Measurements from ENCODE around the gene MBTPS1.
A peak's percentile ranks its signal among the peaks of the same experiment; 100 is the strongest.
"Not testable (repeated sequence)": the region's sequence is repeated elsewhere in the genome, so short reads cannot be mapped to it uniquely, and the experiment has no call there.

The MBTPS1 gene

DNA sequence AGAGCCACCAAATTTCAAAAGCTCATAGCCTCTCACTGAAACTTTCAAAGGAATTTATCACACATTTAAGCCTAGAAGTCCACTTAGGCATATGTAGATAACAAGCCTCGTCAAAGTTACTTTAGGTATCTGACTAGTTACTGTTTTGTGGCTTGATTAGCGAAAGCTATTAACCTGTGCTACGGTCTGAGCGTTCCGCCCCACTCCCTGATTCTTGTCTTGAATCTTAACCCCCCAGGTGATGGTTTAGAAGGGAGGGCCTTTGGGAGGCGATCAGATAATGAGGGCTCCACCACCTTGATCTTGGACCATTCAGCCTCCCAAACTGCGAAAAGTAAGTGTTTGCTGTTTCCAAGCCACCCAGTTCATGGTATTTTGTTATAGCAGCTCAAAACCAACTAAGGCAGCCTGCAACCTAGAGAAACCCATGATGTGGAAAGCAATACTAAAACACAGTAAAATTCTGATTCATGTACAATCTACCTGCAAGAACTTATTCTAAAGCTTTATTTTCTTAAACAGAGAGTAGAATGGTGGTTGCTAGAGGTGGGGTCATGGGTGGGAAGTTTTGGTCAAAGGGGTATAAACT, 21.1 kb upstream of the MBTPS1 start:
- DNase-seq: no peak

DNA sequence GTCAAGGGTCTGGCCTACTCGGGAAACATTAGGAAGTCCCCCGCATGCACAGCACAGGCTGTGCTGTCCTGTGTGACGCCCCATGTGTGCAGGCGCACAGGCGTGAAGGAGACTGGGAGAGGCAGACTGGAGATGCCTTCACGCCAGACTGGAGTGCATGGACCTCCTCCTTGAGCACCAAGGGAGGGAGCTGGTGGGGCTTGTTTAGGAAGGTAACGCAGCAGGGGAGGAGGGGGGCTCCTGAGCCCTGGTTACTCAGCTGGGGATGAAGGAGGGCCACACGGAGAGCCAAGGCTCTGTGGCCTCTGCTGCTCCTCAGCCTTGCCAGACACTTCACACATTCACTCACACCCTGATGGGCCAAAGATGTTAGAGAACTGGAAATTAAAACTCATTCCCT, 20.5 kb upstream of the MBTPS1 start:
- DNase-seq: no peak

DNA sequence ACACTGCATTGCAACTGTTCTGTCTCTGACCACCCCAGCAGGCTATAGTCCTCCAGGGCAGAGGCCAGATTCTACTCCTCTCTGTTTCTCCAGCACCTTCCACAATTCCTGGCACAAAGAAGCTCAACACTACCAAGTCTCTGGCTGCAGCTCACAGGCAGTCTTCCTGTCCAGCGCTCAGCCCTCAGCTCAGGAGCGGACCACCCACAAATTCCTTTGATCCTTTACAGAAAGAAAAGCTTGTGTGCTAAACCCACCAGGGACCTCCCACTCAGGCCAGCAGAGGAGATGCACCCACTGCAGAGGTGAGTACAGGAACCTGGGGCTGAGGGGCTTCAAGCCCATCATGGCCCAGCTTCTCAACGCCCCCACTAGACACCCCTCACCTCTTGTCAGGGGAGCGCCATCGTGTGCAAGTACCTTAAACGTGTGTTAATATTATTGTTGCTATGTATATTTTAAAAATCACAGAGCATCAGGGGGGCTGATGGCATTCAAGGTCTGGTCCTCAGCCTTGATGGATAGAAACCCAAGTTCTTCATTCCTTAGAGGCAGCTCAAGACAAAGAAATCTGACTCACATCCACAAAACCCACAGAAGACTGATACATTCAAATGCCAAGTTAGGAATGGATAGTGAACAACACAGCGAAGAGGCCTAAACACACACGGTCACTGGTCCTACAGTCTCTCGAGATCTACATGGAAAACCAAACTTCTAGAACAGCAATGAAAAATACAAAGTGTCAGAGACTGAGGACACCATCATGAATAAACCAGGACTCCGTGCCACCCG, 19.8 kb upstream of the MBTPS1 start:
- no peak for DNase-seq

DNA sequence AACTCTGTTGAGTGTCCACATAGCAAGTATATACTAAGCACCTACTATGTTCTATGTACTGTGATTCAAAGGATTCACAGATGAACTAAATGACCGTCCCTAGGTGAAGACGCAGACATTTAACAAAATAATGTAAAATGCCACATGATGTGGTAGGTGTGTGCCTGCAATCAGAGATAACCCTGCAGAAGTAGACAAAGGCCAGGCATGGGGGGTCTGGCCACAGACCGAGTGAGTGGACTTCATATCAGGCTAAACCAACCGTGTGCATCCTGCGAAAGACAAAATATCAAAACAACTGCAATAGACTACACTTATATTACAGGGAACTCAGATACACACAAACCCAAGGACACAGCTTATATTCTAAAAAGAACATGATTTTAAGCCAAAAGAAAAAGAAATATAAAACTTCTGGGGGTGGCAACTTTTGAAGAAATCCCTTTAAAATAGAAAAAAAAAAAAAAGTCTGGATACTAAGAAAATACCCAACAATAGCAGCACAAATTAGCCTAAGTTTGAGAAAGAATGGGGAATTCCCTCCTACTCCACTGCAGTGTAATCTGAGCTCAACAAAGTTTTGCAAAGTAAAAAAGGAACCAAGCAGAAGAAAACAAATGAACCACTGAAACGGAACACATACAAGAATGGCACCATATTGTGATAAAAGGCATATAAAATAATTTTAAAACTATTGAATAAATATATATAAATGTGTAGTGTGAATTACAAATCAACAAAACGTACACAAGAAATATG, 16.0 kb upstream of the MBTPS1 start:
- DNase-seq: no peak

DNA sequence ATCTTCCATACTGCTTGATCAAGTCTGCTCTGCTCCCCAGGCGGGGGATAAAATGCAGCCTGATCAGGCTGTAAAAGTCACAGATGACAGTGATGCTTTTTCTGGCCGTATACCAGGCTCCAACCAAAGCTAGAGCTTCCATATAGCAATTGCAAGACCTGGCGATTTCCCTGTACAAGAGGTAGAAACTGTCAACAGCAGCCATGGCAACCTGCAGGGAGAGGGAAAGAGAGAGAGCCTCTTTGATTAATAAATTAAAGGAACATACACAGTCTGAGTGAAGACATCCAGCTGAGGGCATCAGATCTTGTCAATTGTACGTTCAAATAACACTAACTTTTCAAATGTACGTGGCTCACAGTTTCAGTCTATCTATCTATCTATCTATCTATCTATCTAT, 14.4 kb upstream of the MBTPS1 start:
- DNase-seq: no peak

DNA sequence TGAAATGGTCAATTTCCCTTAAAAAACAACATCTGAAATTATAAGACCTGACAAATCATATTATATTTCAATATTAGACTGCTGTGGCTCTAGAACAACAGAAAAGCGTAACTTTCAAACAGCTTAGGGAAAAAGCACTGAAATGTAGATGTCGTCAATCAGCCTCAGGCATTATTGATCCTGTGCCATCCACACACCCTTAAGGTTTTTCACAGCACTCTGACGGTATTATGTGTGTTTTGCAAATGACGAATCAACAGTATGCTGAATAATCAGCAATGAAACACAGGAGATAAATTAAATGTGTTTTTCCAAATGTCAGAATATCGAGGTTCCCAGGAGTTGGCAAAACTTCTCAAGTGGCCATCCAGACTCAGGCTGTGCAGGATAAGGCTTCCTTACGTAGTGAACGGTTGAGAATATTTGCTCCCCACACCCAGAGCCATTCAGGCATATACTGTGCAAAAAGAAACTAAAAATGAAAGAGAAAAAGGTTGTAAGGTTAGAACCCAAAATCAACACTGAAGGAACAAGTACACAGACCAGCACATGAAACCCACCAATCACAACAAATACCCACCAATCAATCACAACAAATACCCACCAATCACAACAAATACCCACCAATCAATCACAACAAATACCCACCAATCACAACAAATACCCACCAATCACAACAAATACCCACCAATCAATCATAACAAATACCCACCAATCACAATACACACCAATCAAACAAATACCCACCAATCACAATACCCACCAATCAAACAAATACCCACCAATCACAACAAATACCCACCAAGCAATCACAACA, 7.7 kb upstream of the MBTPS1 start:
- DNase-seq: no peak

DNA sequence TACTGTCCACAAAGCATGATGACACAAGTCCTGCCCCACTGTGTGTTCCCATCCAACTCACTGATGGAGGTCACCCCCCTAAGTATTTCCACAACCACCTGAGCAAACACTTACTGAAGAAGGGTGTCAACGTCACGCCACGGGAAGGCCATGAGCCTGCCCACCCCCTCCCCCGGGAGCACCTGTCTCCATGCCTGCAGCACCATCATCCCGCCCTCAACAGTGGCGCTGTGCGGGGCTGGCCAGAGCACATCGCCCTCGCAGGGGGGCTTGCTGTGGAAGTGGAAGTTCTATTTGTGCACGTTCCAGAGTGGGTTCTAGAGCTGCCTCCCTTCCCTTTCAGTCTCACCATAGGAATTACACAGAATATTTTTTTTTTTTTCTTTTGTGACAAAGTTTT, 4.3 kb upstream of the MBTPS1 start:
- DNase-seq: no peak

DNA sequence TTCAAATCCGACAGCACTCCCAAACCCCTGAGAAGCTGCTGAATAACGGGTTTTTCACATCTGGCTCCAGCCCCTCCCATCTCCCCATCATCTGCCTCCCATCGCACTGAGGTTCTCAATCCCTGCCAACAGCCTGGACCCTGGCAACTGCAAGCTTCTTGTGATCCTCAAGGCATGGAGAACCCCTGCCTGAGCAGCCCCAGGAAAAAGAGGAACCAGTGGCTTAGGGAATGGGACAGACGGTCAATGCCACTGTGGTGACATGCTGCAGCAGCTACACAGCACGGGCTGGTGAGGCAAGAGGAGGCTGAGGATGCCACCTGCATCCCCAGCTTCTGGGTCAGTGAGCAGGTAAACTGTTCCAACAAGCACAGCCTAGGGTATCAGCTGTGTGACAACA, 3.3 kb upstream of the MBTPS1 start:
- no peak for DNase-seq

DNA sequence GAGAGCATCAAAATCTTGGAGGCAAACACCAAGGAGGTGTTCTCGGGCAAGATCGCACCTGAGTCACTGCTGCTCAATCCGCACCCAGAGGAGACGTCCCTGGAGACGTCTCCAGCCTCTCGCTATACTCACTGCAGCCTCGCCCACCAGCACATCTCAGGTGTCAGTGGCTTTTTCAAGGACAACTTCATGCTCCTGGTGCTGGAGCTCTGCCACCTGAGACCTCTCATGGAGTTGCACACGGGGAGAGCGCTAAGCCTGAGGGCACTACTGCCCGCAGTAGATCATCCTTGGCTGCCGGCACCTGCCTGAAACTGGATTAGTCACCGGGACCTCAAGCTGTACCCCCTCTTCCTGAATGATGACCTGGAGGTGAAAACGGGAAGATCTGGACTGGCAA, 2.6 kb upstream of the MBTPS1 start:
- no peak for DNase-seq

DNA sequence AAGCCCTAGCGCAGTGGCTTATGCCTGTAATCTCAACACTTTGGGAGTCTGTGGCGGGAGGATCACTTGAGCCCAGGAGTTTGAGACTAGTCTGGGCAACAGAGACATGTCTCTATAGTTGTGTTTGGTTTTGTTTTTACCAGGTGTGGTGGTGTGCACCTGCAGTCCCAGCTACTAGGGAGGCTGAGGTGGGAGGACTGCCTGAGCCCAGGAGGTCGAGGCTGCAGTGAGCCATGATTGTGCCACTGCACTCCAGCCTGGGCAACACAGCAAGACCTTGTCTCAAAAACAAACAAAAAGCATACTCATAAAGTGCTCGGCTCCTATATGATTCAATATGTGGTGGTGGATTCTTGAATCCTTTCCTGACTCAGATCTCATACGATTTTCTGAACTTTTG, 1.6 kb upstream of the MBTPS1 start:
- not testable (repeated sequence) for DNase-seq

DNA sequence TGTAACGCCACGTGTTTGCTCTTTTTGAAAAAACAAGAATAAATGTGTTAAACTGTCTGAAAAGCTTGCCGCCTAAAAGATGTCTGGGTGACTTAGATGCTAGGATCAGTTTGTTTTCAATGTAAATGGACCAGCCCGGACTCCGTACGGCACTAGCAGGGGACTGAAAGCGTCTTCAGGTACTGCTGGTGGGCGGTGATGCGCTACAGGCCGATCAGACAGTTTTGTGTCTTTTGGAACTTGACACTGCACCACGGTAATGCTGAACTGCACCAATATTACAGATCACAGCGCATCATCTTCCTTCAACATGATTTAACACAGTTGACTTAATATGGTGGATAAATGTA, 727 bp upstream of the MBTPS1 start:
- peak in 17 of 58 donors; percentile 12 to 68 (median 54) for DNase-seq

DNA sequence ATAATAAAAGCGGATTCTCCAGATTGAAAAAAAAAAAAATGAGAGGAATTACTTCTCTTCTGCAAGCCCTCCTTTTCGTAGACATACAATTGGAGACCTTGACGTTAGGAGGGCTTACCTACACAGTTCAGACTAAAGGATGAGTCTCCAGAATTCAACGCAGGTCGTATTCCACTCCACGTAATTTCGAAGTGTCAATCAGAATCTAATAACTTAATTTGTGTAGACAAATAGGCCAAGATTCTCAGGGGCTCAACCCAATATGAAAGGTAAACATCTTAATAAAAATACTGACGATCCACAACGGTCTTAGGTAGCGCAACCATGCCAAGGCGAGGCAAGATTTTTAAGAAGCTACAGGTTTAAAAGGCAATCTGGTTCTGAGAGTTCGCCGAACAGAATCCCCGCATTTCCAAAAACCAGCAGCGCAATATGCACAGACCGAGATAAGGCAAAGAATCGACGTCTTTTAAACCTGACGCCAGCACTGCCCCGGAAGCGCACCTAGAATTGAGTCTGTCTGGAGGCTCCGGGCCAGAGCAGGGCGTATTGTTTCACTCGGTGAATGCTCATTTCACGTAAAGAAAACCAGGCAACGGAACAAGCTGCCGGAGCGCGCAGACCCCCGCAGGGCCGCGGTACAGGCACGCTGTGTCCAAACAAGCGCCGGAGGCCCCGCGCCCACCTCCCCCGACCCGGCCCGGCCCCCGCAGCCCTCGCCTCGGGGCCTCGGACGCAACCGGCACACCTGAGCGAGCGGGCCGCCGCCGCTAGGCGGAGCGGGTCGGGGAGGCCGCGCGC, 623 bp downstream of the MBTPS1 start:
- DNase-seq: peak in 19 of 58 donors; percentile 26 to 75 (median 51)

DNA sequence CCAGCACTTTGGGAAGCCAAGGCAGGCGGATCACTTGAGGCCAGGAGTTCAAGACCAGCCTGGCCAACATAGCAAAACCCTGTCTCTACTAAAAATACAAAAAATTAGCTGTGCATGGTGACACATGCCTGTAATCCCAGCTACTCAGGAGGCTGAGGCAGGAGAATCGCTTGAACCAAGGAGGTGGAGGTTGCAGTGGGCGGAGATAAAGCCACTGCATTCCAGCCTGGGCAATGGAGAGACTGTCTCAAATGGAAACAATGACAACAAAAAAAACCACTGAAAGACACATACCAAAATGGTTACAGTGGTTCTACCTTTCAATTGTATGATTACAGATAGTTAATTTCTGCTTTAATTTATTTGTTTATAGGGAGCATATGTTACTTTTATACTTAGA, 4.8 kb downstream of the MBTPS1 start:
- not testable (repeated sequence) for DNase-seq

DNA sequence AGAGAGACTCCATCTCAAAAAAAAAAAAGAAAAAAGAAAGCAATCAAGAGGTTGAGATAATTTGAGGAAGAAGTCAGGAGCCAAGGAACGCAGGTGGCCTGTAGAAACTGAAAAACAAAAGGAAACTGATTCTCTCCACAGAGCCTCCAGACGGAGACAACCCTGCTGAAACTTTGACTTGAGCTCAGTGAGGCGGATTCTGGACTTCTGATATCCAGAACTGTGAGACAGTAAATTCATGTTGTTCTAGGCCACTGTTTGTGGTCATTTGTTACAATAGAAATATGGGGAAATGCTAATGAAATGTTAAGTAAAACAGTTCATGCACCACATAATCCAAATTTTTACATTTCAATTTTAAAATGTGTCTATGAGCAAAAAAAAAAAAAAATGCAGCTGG, 5.2 kb downstream of the MBTPS1 start:
- DNase-seq: no peak

DNA sequence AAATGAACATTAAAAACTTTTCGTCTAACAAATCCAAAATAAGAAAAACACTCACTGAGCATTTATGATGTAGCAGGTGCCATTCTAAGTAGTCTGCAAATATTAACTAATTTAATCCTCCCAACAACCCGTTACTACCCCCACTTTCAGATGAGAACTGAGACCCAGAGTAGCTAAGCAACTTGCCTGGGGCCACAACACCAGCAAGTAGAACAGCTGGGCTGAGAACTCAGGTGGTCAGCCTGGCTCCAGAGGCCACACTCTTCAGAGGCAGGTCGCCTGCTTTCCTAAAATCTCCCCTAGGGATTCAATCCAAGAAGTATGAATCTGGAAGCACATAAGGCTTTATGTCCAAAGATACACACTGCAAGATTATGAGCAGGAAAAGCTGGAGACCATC, 6.2 kb downstream of the MBTPS1 start:
- no peak for DNase-seq

DNA sequence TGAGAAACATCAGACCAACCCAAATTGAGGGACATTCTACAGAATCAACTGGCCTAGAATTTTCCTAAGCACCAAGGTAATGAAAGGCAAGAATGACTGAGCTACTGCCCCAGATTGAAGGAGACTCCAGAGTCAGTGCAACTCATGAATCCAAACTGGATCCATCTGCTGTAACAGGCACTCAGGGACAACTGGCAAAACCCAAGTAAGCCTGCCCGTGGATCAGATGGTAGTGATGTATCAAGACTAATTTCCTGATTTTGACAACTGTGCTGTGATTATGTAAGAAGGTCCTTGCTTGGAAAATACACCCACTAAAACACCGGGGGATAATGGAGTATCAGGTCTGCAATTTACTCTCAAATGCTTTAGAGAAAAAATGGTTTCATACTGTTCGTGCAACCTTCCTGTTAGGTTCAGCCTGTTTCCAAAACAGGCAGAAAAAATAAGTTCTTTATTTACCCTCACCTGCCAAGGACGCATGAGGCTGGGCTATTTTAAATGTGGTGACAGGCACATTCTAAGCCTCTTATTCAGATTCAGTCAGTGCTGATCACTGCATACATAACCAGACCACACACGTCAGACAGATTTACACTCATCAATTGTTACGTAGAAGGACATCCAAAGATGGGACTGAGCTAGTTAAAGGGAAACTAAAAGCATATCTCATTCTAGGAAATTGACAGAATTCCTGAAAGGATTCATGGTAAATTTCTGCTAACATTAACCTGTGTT, 7.0 kb downstream of the MBTPS1 start:
- DNase-seq: no peak

DNA sequence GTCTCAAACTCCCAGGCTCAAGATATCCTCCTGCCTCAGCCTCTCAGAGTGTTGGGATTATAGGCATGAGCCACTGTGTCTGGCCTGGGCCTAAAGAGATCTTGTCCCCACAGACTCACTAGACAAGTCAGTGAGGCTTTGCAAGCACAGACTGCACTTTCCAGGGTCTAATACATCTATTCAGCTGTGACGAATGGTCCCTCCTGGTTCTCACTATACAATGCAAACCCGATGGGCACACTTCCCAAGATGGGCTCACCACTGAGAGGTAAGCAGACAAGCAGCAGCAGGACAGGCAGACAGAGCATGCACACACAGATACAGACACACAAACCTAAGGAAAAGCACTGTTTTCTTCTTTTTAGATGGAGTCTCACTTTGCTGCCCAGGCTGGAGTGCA, 8.8 kb downstream of the MBTPS1 start:
- DNase-seq: no peak

DNA sequence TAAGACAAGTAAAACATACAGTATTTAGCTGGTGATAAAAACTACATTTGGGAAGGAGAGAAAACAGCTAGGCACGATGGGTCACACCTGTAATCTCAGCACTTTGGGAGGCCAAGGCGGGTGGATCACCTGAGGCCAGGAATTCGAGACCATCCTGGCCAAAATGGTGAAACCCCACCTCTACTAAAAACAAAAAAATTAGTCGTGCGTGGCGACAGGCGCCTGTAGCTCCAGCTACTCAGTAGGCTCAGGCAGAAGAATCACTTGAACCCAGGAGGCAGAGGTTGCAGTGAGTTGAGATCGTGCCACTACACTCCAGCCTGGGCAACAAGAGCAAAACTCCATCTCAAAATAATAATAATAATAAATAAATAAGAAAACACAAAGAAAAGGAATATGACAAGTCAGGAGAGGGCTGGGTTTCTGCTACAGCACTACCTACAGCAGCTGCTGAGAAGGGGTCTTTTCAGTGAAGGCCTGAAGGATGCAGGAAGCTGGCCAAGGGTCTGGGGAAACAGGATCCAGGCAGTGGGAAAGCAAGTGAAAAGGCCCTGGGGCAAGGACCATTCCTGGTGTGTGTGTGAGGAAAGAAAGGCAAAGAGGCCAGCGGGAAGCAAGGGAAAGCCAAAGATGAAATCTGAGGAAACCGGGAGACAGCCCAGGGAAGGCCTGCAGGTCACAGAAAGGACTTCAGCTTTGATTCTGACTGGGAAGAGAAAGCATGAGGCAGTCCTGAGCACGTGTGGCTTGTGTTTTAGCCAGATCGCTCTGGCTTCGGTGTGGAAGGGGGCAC, 10.6 kb downstream of the MBTPS1 start:
- DNase-seq: no peak

DNA sequence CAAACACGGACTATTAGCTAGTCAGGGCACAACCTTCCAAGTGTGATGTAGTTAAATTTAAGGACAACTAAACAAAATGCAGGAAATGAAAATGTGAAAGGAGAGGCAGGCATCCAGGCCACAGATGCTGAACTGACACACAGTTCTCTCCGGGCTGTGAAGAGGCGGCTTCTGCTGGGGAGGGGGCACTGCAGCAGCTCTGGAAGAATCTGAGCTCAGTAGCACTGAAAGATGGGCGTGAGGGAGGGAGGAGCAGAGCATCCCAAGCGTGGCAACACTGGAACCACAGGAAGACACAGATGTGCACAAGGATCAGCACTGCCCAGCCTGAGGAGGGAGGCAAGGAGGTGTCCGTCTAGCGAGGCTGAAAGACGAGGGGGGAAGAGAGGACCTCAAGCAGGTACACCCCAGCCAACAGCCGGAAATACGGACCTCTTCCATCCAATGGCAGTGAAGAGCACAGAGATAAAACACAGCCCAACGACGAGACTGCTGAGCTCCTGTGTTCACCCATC, 11.4 kb downstream of the MBTPS1 start:
- DNase-seq: peak in 1 of 58 donors; percentile 12
